Measurements from ENCODE around the gene DPP8.

DPP8 gene

GRCh38 chr15:65423150-65423975 is 94.1 kb downstream of the DPP8 start (continued):
- no peak for TF ChIP-seq ZBTB44 (tag by site-specific recombination; IDR thresholded peaks at IDR 0.05)

GRCh38 chr15:65421360-65422215 is 95.9 kb downstream of the DPP8 start:
- H3K36me3 ChIP-seq (ENCODE audit: control insufficient read depth in 2 of 2, insufficient read depth in 1 of 2, low read length in 2 of 2): no peaks in the 10 kb centered on the region
- peak overlapping the region; percentile 59 for H3K4me3 ChIP-seq (ENCODE audit: low read depth, low read length)
- peaks cover 18% of the 10 kb centered on the region for H3K4me1 ChIP-seq (ENCODE audit: control insufficient read depth, insufficient read depth, low read length)
- H3K9me3 ChIP-seq (ENCODE audit: control insufficient read depth, insufficient read depth, low read depth, low read length): no peaks in the 10 kb centered on the region
- ChIA-PET POLR2A (interaction anchor here (0.6 to 2.6 kb wide), 12 partner anchors 13 to 189 kb away, joined by 3 to 13 read pairs (median 4); partner anchors contain the start of genes DPP8, HACD3, INTS14 and PARP16), CTCF (interaction anchor here (0.7 to 2.9 kb wide), 8 partner anchors 8 to 37 kb away, joined by 3 to 27 read pairs (median 4); no protein-coding TSS in a partner anchor)
- peak overlapping the region; percentile 86 for H3K27ac ChIP-seq (ENCODE audit: extremely low read depth, low read depth, low read length)
- TF ChIP-seq, protein P1, sequence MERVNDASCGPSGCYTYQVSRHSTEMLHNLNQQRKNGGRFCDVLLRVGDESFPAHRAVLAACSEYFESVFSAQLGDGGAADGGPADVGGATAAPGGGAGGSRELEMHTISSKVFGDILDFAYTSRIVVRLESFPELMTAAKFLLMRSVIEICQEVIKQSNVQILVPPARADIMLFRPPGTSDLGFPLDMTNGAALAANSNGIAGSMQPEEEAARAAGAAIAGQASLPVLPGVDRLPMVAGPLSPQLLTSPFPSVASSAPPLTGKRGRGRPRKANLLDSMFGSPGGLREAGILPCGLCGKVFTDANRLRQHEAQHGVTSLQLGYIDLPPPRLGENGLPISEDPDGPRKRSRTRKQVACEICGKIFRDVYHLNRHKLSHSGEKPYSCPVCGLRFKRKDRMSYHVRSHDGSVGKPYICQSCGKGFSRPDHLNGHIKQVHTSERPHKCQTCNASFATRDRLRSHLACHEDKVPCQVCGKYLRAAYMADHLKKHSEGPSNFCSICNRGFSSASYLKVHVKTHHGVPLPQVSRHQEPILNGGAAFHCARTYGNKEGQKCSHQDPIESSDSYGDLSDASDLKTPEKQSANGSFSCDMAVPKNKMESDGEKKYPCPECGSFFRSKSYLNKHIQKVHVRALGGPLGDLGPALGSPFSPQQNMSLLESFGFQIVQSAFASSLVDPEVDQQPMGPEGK (tag by site-specific recombination; IDR thresholded peaks at IDR 0.05): peak; percentile 87
- TF ChIP-seq BCL11B (tag by site-specific recombination; IDR thresholded peaks at IDR 0.05; ENCODE audit: low read depth) (no peak), KLF10 (tag by site-specific recombination; IDR thresholded peaks at IDR 0.05) (peak; percentile 52), ZBTB17 (tag by site-specific recombination; IDR thresholded peaks at IDR 0.05) (no peak), ZNF48 (tag by site-specific recombination; IDR thresholded peaks at IDR 0.05) (no peak), ZNF555 (tag by site-specific recombination; conservative IDR thresholded peaks at IDR 0.05) (no peak), ZNF548 (tag by site-specific recombination; IDR thresholded peaks at IDR 0.05) (no peak), ZNF707 (tag by site-specific recombination; IDR thresholded peaks at IDR 0.05) (no peak), ZNF292 (tag by site-specific recombination; IDR thresholded peaks at IDR 0.05; ENCODE audit: borderline replicate concordance, low read depth) (no peak), ZNF214 (tag by site-specific recombination; IDR thresholded peaks at IDR 0.05; ENCODE audit: borderline replicate concordance) (no peak), ZNF394 (tag by site-specific recombination; IDR thresholded peaks at IDR 0.05; ENCODE audit: borderline replicate concordance) (no peak), HOXD13 (CRISPR knock-in tag; IDR thresholded peaks at IDR 0.05; ENCODE audit: borderline replicate concordance) (no peak), ZNF416 (tag by site-specific recombination; IDR thresholded peaks at IDR 0.05) (no peak), ZNF404 (tag by site-specific recombination; IDR thresholded peaks at IDR 0.05) (no peak), REST (tag by site-specific recombination; IDR thresholded peaks at IDR 0.05) (no peak), REPIN1 (tag by site-specific recombination; IDR thresholded peaks at IDR 0.05; ENCODE audit: low read depth) (no peak), MZF1 (tag by site-specific recombination; IDR thresholded peaks at IDR 0.05; ENCODE audit: borderline replicate concordance) (peak; percentile 83), ZNF600 (tag by site-specific recombination; IDR thresholded peaks at IDR 0.05) (peak; percentile 53; the same call in 1 of the 2 replicates), ZNF473 (tag by site-specific recombination; IDR thresholded peaks at IDR 0.05) (no peak), ZNF624 (tag by site-specific recombination; IDR thresholded peaks at IDR 0.05) (no peak), ZNF747 (tag by site-specific recombination; IDR thresholded peaks at IDR 0.05) (no peak), ZNF354C (tag by site-specific recombination; IDR thresholded peaks at IDR 0.05; ENCODE audit: borderline replicate concordance, low read depth) (no peak), ZNF248 (tag by site-specific recombination; IDR thresholded peaks at IDR 0.05) (no peak)
- TF ChIP-seq, protein P2, sequence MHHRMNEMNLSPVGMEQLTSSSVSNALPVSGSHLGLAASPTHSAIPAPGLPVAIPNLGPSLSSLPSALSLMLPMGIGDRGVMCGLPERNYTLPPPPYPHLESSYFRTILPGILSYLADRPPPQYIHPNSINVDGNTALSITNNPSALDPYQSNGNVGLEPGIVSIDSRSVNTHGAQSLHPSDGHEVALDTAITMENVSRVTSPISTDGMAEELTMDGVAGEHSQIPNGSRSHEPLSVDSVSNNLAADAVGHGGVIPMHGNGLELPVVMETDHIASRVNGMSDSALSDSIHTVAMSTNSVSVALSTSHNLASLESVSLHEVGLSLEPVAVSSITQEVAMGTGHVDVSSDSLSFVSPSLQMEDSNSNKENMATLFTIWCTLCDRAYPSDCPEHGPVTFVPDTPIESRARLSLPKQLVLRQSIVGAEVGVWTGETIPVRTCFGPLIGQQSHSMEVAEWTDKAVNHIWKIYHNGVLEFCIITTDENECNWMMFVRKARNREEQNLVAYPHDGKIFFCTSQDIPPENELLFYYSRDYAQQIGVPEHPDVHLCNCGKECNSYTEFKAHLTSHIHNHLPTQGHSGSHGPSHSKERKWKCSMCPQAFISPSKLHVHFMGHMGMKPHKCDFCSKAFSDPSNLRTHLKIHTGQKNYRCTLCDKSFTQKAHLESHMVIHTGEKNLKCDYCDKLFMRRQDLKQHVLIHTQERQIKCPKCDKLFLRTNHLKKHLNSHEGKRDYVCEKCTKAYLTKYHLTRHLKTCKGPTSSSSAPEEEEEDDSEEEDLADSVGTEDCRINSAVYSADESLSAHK (tag by site-specific recombination; IDR thresholded peaks at IDR 0.05): no peak
